ENCODE results near the gene TSPAN9.

GRCh38 chr12:3263939-3264922 lies 187.1 kb downstream of the TSPAN9 start:
- no peak for TF ChIP-seq CTCF (IDR thresholded peaks at IDR 0.05 in 2 of 3, conservative IDR thresholded peaks at IDR 0.05 in 1 of 3; ENCODE audit: borderline replicate concordance in 1 of 3, insufficient read depth in 1 of 3, low read depth in 2 of 3, low read length in 2 of 3)
- TF ChIP-seq SRF (IDR thresholded peaks at IDR 0.05; ENCODE audit: low read depth): no peak
- TF ChIP-seq ZFX (IDR thresholded peaks at IDR 0.05): no peak
- TF ChIP-seq POLR2A (IDR thresholded peaks at IDR 0.05; ENCODE audit: borderline replicate concordance, extremely low read depth, insufficient read depth, insufficient read length): no peak
- TF ChIP-seq REST (IDR thresholded peaks at IDR 0.05; ENCODE audit: low read depth): no peak
- TF ChIP-seq FOSL1 (IDR thresholded peaks at IDR 0.05; ENCODE audit: low read depth): no peak
- no peak for TF ChIP-seq CEBPB (IDR thresholded peaks at IDR 0.05; ENCODE audit: low read depth)
- TF ChIP-seq EZH2phosphoT487 (IDR thresholded peaks at IDR 0.05; ENCODE audit: borderline replicate concordance): no peak
- no peak for TF ChIP-seq ZNF274 (IDR thresholded peaks at IDR 0.05; ENCODE audit: low read depth, low read length)

All from HCT116 (cell line).